HEK293T (cell line): ENCODE measurements around the gene PDIA5.

Experiments
- BHLHE40 ChIP-seq: fragments of 450-650 bp; IDR thresholded peaks from 2 replicates; pipeline ENCODE4 v1.6.1; 2016; ENCODE audit warnings: mild to moderate bottlenecking, moderate library complexity, borderline replicate concordance
- ELF4 ChIP-seq: fragments of 450-650 bp; IDR thresholded peaks from 2 replicates; pipeline ENCODE4 v1.6.1; 2017; ENCODE audit warnings: antibody characterized with exemption
- FOXA1 ChIP-seq: fragments of 450-650 bp; IDR thresholded peaks from 2 replicates; pipeline ENCODE4 v1.6.1; 2016; ENCODE audit warnings: mild to moderate bottlenecking
- HDGF ChIP-seq: fragments of 450-650 bp; IDR thresholded peaks from 2 replicates; pipeline ENCODE4 v1.6.1; 2017; ENCODE audit warnings: antibody characterized with exemption, borderline replicate concordance
- TF ChIP-seq, protein P1 (sequence below): fragments of 450-650 bp; IDR thresholded peaks from 2 replicates; pipeline ENCODE4 v1.6.1; 2016

DNA sequence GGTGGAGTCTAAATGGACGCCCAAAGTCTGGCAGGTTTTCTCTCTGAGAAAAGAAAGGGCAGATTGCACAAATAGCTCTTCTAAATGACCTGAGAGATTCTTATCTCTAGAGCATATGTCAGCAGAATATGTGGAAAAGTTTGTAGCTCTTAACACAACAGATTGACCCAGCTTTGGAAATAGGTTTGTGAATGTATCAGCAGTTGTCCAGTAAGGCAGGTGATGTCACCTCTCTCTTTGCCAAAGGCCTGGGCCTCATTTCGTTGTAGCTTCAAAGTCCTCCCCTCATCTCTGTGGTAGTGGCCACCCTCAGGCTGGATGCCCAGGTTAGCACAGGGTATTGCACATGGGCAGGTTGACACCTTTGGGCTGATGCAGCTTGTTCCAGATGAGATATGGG, 36.0 kb downstream of the PDIA5 start:
- TF ChIP-seq ELF4: no peak
- no peak for TF ChIP-seq BHLHE40
- TF ChIP-seq, protein P1, sequence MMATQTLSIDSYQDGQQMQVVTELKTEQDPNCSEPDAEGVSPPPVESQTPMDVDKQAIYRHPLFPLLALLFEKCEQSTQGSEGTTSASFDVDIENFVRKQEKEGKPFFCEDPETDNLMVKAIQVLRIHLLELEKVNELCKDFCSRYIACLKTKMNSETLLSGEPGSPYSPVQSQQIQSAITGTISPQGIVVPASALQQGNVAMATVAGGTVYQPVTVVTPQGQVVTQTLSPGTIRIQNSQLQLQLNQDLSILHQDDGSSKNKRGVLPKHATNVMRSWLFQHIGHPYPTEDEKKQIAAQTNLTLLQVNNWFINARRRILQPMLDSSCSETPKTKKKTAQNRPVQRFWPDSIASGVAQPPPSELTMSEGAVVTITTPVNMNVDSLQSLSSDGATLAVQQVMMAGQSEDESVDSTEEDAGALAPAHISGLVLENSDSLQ: no peak
- TF ChIP-seq FOXA1: no peak
- no peak for TF ChIP-seq HDGF
